ENCODE measurements around the gene CHGA.

CHGA gene

GRCh38 chr14:92932448-92933395 is 9.8 kb downstream of the CHGA start:
- H3K27ac ChIP-seq = no peak overlapping the region
- TF ChIP-seq, protein P1, sequence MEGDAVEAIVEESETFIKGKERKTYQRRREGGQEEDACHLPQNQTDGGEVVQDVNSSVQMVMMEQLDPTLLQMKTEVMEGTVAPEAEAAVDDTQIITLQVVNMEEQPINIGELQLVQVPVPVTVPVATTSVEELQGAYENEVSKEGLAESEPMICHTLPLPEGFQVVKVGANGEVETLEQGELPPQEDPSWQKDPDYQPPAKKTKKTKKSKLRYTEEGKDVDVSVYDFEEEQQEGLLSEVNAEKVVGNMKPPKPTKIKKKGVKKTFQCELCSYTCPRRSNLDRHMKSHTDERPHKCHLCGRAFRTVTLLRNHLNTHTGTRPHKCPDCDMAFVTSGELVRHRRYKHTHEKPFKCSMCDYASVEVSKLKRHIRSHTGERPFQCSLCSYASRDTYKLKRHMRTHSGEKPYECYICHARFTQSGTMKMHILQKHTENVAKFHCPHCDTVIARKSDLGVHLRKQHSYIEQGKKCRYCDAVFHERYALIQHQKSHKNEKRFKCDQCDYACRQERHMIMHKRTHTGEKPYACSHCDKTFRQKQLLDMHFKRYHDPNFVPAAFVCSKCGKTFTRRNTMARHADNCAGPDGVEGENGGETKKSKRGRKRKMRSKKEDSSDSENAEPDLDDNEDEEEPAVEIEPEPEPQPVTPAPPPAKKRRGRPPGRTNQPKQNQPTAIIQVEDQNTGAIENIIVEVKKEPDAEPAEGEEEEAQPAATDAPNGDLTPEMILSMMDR (IDR thresholded peaks at IDR 0.05; ENCODE audit: low read depth, low read length, missing control alignments) = no peak
- peaks cover 1% of the 10 kb centered on the region for H3K27me3 ChIP-seq (replicated peaks)
- in situ Hi-C loops (cut with HindIII; ENCODE audit: low pct_ligation_motif_present, low sequenced_read_pairs) = loop anchor here (25.0 kb wide), 1 partner anchor 205 kb away; no protein-coding TSS in a partner anchor
- H3K36me3 ChIP-seq (replicated peaks) = no peaks in the 10 kb centered on the region
- no peak overlapping the region for H3K4me3 ChIP-seq (ENCODE audit: low read depth, low read length)
- DNase-seq = no peak

DNA sequence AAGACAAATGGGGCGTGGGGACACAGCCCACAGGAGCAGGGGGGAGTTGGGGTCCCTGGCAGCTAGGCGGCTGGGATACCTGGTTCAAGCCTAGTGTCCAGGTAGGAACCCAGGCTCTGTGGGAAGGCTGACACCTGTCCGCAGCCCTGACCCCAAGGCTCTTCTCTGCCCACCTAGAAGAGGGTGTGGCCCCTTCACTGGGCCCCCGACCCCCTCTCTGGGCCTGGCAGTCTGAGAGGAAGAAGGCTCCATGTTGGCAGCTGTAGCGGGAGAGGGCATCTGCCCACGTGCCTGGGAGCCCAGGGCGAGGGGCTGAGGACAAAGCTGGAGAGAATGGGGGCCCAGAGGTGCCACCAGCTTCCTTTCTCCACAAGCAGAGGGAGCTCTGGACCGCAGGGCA is 10.5 kb downstream of the CHGA start:
- Histone ChIP-seq H3K27me3 (replicated peaks) (peaks cover 1% of the 10 kb centered on the region), H3K27ac (no peak overlapping the region), H3K4me3 (ENCODE audit: low read depth, low read length) (no peak overlapping the region), H3K36me3 (replicated peaks) (no peaks in the 10 kb centered on the region)
- TF ChIP-seq, protein P1 (IDR thresholded peaks at IDR 0.05; ENCODE audit: low read depth, low read length, missing control alignments) = no peak
- no peak for DNase-seq
- in situ Hi-C loops (cut with HindIII; ENCODE audit: low pct_ligation_motif_present, low sequenced_read_pairs) = loop anchor here (25.0 kb wide), 1 partner anchor 204 kb away; no protein-coding TSS in a partner anchor

DNA sequence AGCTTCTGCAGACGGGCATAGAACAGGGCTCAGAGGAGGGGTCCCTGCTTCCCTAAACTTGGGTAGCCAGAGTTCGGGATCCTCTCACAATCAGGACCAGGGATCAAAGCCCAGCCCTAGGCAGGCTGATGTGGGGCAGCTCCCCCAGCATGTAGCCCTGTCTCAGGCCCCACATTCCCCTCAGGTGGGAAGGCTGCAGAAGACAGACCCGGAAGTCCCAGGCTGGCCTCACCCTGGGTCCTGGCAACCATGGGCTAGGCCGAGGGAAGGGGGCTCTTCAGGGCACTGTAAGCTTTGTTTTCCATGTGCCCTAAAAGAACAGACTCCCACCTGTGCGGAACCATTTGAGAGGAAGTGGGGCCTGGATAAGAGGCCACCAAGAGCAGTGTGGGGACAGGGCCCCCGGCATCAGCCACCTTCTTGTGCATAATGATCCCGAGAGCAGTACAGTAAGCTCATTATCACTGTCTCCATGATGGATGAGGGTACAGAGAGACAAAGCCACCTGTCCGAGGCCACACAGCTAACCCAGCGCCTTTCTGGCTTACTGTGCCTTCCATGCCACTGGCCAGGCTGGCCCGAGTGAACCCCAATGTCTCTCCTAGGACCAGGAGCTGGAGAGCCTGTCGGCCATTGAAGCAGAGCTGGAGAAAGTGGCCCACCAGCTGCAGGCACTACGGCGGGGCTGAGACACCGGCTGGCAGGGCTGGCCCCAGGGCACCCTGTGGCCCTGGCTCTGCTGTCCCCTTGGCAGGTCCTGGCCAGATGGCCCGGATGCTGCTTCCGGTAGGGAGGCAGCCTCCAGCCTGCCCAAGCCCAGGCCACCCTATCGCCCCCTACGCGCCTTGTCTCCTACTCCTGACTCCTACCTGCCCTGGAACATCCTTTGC is 11.5 kb downstream of the CHGA start:
- in situ Hi-C loops (cut with HindIII; ENCODE audit: low pct_ligation_motif_present, low sequenced_read_pairs) = loop anchor here (25.0 kb wide), 1 partner anchor 203 kb away; no protein-coding TSS in a partner anchor

GRCh38 chr14:92935446-92935845 is 12.5 kb downstream of the CHGA start:
- in situ Hi-C loops (cut with HindIII; ENCODE audit: low pct_ligation_motif_present, low sequenced_read_pairs) = loop anchor here (25.0 kb wide), 1 partner anchor 202 kb away; no protein-coding TSS in a partner anchor
- no peak for DNase-seq
- TF ChIP-seq, protein P1 (IDR thresholded peaks at IDR 0.05; ENCODE audit: low read depth, low read length, missing control alignments) = no peak
- H3K4me3 ChIP-seq (ENCODE audit: low read depth, low read length) = no peak overlapping the region
- H3K27me3 ChIP-seq (replicated peaks) = no peaks in the 10 kb centered on the region
- no peaks in the 10 kb centered on the region for H3K36me3 ChIP-seq (replicated peaks)
- H3K27ac ChIP-seq = no peak overlapping the region

More for the DNA sequence above, 11.5 kb downstream of the CHGA start:
- TF ChIP-seq, protein P1 (IDR thresholded peaks at IDR 0.05; ENCODE audit: low read depth, low read length, missing control alignments) = no peak
- no peaks in the 10 kb centered on the region for H3K36me3 ChIP-seq (replicated peaks)
- no peak for DNase-seq
- no peak overlapping the region for H3K27ac ChIP-seq
- H3K4me3 ChIP-seq (ENCODE audit: low read depth, low read length) = no peak overlapping the region
- H3K27me3 ChIP-seq (replicated peaks) = peaks cover 1% of the 10 kb centered on the region

DNA sequence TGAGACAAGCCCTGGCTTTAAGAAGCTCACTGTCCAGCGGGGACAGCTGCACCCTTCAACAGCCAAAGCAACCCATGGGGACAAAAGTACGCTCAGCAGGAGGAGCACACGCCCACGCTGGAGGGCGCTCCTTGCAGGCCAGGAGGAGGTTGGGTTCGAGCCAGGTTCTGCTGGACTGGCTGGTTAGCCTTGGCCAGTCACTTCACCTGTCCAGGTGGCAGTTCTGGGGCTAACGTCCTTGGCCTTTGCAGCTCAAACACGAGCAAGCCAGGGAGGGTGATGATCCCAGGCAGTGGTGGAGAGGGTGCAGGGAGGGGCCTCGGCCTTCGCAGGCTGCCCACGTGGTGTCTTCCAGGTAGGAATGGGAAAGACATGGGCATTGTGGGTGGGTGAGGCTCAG is 13.1 kb downstream of the CHGA start:
- TF ChIP-seq, protein P1 (IDR thresholded peaks at IDR 0.05; ENCODE audit: low read depth, low read length, missing control alignments) = no peak
- in situ Hi-C loops (cut with HindIII; ENCODE audit: low pct_ligation_motif_present, low sequenced_read_pairs) = loop anchor here (25.0 kb wide), 1 partner anchor 201 kb away; no protein-coding TSS in a partner anchor
- Histone ChIP-seq H3K4me3 (ENCODE audit: low read depth, low read length) (no peak overlapping the region), H3K27ac (no peak overlapping the region), H3K36me3 (replicated peaks) (no peaks in the 10 kb centered on the region), H3K27me3 (replicated peaks) (no peaks in the 10 kb centered on the region)
- no peak for DNase-seq

Measured in brain microvascular endothelial cell (primary cell).